NCI-H345 treated with DMSO at 0.1 percent for 48 hours (cell line): Measurements from ENCODE around the gene EFCAB11.
"Not testable (repeated sequence)": the region's sequence is repeated elsewhere in the genome, so short reads cannot be mapped to it uniquely, and the experiment has no call there.

ENCODE experiments used
- DNase-seq: peaks from one replicate; lab custom pipeline; 2025; ENCODE audit not compliant: unreplicated experiment; lab: John Stamatoyannopoulos, UW

EFCAB11 gene

DNA sequence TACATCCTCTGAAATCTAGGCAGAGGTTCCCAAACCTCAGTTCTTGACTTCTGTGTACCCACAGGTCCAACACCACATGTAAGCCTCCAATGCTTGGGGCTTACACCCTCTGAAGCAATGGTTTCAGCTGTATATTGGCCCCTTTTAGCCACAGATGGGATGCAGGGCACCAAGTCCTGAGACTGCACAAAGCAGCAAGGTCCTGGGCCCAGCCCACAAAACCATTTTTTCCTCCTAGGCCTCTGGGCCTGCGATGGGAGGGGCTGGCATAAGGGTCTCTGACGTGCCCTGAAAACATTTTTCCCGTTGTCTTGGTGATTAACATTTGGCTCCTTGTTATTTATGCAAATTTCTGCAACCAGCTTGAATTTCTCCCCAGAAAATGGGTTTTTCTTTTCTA lies 80.4 kb downstream of the EFCAB11 start:
- not testable (repeated sequence) for DNase-seq

DNA sequence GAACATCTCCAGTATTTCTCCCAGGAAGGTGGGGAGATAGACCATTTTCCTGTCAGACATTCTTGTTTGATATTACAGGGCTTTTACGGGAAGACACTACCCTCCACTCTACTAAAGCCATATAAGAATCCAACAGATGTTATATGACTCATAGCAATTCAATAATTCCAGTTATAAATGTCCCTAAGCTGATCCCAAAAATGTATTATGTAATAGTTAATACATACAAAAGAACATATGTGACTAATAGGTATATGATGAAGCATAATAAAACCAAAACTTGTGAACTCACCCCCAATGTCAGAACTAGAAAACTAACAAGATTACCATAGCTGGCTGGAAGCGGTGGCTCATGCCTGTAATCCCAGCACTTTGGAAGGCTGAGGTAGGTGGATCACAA lies 84.2 kb downstream of the EFCAB11 start:
- DNase-seq = no peak

DNA sequence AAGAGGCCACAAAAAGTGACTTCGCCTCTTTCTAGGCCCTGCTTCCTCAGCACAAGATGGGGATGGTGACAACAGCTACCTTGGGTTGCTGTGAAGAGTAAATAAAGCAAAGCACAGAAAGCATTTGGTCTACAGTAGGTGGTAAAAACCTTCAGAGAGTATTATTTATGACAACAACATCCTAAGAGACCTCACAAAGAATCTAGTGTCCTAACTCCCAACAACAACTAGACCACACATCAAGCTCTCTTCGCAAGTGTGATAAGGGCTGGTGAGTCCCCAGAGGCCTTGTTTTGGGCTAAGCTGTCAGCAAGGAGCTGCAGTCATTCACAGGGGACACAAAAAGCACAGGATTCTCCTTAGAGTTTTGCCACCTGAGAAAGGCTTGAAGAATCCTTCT lies 84.9 kb downstream of the EFCAB11 start:
- no peak for DNase-seq

DNA sequence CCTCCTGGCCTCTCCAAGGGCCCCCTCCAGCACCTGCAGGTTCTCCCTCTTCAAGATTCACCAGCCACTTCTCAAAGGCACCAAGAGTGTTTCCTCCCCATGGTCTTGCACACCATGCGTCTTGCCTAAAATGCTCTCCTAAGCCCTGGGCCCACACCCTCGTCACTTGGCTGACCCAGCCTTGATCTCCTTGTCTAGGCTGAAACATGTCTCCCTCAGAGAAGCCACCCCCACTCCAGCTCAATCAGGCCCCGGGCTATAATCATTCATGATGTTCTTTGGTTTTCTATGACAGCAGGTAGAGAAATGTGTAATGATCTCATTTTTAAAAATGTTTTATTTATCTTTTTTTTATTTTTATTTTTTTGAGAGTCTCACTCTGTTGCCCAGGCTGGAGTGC lies 88.1 kb downstream of the EFCAB11 start:
- no peak for DNase-seq

DNA sequence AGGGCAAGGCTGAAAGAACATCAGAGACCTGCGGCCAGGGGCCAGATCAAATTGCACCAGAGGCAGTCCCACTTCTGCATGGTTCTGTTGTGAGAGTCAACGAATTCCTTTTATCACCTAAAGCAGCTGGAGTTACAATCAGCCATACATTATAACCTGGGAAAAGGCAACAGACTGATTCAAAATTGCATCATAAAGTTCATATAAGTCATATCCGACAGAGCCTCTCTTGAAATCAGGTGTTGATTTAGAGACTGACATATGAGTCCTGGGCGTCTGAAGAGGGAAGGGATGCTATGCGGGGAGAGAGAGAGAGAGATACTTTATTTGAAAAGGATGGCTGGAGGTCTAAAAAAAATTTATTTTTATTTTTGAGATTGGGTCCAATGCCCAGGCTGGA lies 89.4 kb downstream of the EFCAB11 start:
- DNase-seq = no peak

DNA sequence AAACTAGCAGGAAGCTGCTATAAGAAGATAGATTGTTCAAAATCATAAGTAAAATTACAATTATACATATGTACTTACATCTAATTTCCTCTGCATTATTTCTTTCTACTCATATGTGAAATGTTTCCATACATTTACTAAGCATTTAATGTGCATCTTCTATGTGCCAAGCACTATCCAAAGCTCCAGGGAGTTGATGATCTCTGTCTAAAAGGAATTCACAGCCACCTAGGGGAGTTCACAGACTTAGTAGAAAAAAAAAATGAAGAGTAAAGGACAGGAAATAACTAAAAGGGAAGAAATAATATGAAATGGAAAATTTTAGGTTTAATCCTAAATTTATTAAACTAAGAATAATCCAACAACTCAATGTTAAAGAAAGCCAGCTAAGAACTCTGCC lies 91.7 kb downstream of the EFCAB11 start:
- DNase-seq = no peak

DNA sequence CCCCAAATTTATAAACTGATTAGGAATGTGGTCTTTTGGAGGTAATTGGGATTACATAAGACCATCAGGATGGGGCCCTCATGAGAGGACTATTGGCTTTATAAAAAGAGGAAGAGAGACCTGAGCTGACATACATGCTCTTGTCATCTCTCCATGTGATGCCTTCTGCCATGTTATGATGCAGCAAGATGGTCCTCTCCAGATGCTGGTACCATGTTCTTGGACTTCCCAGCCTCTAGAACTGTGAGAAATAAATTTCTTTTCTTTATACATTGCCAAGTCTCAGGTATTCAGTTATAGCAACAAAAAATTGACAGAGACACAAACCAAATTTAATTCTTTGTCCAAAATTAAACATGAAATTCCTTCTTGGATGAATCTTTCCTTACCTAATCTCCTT lies 92.9 kb downstream of the EFCAB11 start:
- DNase-seq = no peak

DNA sequence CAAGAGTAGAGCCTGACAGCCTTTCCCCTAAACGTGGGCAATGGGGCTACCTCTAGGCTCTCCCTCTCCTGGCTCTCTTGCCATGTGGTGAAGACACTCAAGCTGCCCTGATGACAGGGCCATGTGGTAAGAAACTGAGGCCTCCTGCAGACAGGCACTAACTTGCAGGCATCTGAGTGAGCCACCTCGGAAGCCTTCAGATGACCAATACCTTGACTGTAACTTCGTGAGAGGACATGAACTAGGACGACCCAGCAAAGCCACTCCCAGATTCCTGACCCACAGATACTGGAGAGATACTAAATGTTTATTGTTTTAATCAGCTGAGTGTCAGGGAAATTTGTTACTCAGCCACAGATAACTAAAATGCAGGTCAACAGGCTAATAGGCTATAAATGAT lies 96.4 kb downstream of the EFCAB11 start:
- DNase-seq = no peak

DNA sequence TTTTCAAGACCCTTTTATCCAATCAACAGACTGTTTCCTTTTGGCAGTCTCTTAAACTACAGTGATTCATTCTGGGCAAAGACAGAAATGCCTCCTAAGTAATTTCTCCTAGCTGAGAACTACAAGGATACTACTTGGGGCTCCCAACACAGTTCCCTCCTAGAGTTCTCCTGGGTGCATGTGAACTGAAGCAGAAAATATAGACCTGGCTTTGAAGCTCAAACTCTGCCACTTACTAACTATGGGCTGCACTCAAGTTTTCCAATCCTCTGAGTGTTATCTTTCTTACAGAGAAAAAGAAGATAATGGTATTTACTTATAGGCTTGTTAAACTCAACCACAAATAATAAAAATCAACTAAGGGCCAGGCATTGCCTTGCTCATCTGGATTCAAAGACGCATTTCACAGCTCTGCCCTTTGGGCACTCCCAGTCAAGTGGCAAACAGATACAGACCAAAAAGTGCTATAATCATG lies 97.6 kb downstream of the EFCAB11 start:
- no peak for DNase-seq

DNA sequence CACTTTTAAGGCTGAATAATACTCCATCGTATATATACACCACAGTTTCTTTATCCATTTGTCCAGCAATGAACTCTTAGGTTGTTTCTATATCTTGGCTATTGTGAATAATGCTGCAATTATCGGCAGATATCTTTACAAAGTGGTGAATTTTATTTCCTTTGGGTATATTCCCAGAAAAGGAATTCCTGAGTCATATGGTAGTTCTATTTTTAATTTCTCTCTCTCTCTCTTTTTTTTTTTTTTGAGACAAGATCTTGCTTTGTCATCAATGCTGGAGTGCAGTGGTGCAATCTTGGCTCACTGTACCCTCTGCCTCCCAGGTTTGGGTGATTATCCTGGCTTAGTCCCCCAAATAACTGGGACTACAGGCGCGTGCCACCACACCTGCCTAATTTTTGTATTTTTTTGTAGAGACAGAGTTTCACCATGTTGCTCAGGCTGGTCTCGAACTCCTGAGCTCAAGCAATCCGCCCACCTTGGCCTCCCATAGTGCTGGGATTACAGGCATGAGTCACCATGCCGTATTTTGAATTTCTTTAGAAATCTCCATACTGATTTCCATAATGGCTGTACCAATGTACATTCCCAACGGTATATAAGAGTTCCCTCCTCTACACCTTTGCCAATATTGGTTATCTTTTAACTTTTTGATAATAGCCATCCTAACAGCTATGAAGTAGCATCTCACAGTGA lies 98.4 kb downstream of the EFCAB11 start:
- DNase-seq = no peak

DNA sequence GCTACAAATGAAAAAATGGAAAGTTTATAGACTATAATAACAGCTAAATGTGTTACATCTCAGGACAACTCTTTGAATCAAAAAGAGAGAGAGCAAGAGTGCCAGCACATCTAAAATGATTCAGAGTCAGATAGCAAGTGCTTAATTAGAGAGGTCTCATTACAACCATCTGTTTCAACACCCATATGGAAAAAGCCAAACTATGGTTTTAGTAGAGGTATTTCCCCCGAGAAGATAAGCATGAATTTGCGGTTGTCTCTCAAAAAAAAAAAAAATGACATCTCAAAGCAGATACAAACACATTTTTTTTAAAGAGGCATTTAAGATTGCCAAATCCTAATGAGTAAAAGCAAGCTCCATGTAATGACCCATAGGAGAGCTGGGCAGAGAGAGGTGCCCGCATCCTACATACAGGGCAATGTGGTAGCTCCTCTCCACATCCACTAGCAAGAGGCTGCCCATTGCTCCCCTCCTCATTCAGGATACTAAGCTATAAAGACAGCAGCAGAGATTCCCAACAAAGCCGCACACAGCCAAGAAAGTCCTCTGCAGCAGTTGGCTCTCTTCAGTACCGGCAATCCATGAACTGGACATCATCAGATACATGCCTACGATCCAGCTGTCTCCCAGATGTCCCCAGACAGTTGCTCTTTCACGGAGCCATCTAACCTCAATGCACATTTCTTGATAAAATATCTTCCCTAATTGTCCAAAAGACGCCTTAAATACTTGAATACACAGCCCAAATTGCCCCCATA lies 100.4 kb downstream of the EFCAB11 start:
- DNase-seq = no peak

DNA sequence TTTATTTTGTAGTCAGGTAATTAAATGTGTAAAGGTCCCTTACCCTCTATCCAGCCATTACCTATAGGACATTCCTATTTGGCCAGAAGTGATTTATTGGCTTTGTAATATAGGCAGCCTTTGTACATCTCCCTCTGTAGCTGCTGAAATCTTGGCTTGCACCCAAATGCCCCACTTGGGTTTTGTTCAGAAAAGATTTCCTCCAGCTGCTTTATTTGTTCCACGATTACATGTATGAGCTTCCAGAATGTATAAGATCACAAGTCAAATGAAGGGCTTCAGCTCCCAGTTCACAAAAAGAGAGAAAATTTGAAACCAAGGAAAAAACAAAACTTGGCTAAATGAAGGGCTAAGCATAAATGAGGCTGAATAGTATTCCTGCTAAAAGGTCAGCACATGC lies 103.4 kb downstream of the EFCAB11 start:
- peak; percentile 90 for DNase-seq

DNA sequence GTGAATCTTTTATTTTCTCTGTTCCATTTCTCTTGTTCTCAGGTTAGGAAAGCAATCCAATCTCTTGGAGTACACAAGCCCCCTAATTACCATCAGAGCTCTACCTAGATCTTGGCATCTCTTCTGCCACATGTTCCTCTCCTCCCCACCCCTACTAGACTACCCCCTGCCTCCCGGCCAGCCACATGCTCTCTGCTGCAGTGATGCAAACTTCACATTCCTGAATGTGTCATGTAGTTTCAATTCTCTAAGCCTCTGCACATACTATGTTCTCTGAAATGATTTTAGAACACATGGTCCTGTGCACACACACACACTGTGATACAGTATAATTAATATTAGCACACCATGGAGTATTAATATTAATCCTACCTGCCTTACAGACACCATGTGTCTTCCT lies 104.6 kb downstream of the EFCAB11 start:
- no peak for DNase-seq

DNA sequence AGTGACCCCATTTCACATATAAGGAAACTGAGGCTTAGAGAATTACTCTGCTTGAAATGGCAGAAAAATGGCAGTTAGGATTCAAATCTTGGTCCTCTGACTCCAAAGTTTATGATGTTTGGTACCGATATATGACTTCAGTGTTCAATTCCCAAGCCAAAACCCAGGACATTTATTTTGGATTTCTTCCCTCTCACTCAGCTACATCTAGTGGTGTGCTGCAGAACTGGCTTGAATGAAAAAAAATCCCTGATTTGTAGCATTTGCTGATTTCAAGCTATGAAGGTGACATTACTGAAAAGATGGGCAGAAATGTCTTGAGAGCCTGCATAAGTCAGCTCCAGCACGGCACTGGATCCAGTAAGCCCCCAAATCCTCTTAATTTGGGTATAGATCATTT lies 106.4 kb downstream of the EFCAB11 start:
- no peak for DNase-seq

DNA sequence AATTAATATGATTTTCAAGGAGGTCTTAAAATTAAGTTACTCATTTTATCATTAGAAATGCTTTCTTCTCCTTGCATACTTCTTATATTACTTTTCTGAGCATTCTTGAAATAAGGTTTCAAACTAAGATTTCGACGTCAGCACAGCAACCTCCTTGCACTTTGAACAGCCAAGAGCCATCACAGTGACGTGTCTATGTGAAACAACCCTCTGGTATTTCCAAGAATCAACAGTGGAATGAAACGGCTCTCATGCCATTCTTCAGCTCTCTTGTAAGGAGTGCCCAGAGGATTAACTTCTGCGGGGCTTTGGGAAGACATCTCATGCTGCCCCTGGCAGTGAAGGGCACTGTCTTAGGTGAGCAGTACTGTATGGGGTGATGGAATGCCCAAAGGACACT lies 109.2 kb downstream of the EFCAB11 start:
- no peak for DNase-seq

DNA sequence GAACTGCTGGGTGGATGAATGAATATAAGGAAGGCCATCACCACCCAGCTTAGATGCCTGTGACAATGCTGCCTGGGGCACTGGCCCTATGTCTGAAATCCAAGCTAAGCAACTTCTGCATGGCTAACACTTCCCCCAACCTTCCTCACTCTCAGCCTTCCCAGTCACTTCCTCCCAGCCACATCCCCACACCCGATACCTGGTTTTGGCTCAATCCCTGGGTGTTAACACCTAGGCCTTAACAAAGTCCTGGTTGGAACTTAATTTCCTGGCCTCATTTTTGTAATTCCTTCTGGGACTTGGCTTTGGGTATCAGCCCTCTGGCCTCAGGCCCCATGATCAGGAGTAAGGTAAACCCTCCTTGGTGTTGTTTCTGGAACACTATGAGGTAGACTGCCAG lies 110.0 kb downstream of the EFCAB11 start:
- DNase-seq = no peak

DNA sequence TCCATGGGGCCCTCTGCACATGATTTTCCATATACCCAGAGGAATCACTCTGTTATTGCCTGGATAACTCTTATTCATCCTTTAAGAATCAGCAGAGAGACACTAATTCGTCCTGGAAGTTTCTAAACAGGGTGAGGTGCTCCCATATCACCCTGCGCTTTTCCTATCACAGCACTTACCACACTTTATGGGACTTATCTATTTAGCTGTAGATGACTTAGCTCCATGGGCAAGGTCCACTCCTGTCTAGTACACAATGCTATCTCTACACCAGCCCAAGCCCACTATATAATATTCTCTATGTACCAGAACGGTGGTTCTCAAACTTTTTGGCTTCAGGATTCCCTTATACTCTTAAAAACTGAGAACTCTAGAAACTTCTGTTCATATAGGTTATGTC lies 111.7 kb downstream of the EFCAB11 start:
- no peak for DNase-seq

DNA sequence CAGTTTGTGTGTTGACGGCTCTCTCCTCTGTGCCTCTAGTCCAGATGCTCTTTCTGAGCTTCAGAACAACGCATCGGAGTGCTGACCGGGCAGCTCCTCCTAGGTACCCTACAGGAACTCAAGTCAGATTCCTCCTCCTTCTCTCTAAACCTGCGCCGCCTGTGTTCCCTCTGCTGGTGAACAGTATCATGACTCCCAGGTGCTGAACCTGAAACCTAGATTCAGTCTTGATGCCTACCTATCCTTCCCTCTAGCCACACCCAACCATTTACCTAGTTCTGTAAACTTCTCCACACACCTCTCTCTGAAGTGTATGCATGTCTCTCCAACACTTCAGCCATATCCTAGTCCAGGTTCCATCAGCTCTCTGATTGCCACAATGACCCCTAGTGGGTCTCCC lies 112.7 kb downstream of the EFCAB11 start:
- DNase-seq = no peak

DNA sequence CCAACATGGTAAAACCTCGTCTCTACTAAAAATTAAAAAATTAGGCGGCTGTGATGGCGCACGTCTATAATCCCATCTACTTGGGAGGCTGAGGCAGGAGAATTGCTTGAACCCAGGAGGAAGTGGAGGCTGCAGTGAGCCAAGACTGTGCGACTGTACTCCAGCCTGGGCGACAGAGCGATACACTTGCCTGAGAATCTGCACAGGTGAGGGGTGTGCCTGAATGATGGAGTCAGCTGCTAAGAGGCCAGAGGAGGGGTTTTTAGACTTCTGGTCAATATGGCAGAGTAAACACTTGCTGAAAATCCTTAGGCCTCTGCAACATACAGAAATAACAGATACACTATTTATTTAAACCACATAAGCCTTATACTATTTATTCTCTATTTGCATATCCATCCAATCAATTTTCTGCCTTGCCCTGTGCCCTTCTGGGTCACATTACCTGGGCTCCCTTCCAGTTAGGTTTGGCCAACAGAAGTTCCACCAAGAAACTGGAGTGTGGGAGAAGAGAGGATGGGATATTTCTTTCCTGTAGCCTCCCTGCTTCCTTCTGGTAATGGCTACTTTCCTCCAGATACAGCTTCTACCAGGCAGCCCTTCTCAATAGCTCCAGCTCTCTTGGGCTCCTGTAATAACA lies 117.6 kb downstream of the EFCAB11 start:
- DNase-seq = no peak

DNA sequence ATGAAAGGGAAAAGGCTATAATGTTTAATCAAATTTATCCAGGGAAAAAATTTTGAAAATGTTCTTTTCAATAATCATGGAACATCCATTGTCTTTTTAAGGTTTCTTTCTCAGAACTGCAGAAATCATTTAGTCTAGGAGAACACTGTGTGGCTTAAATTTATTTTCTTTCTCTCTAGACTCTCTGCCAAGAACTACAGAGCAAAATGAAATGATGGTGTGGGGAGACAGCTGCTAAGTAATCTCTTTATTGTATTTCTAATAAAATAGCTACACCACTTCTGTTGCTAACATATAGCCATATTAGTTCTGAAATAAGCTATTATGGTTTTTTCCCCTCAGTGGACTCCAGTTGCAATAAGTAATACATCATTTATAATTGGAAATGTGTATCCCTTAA lies 120.9 kb downstream of the EFCAB11 start:
- DNase-seq = no peak

DNA sequence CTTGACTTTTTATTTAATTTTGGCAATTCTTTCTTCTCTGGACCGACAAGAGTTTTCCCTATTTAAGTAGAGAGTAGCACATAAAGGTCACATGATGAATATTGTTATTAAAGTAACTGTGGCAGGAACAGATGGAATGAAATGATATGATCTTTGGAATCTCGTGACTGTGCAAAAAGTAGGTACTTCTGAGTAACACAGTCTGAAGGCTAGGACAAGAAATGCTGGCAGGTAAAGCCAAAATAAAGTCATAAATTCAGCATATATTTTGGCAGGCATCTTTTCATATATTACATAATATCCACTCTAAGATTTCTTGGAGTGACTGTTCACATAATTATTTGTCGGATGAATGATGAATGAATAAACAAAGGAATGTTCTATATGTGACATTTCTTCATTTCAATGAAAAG lies 121.4 kb downstream of the EFCAB11 start:
- no peak for DNase-seq

DNA sequence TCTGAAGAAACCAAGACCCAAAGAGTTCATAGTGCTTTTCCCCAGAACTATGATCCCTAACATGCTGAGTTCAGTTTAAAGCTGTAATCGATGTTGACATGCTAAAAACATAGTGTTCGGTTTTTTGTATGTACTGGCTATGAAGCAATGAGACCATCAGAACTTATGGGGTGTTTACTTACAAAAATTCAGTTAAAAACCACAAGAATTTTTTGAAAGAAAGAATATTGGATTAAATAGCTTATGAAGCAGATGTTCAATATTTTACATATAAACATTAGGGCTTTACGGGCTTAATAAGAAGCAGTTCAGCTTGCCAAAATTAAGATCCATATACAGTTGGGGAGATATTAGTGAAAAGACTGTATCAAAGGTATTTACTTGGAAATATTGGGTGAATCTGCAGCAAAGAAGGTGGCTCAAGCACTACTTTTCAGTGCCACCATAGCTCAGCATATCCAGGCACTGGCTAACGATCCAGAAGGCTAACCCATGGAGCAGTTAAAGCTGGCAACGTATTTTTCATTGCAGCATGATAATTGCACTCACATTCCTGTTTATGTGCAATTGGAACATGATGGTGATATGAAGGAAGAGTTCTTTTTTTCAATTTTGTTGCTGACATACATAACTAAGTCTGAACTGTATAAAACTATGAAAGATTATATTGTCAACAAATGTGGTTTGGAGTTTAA lies 125.9 kb downstream of the EFCAB11 start:
- no peak for DNase-seq
